Ovary (tissue), 9 donors: ENCODE measurements around the gene ARR3. TPM values are rescaled to one million over a fixed set of nuclear protein-coding genes. Genes with fewer than 3 reads are reported as not detected.

ENCODE experiments used
- DNase-seq, 5 donors: peaks; one replicate each; pipeline ENCODE4 v3.0.0-alpha.2; 2019 to 2020
- H3K27ac ChIP-seq, 2 donors: fragments of 200-600 bp; one replicate each; pipeline versions ENCODE4 v1.5.1 to v1.8.0; 2019 to 2022
- H3K27me3 ChIP-seq: fragments of 200-600 bp; one replicate; pipeline ENCODE4 v1.8.0; 2022
- H3K36me3 ChIP-seq: fragments of 200-600 bp; sonication (generic); one replicate; pipeline ENCODE4 v1.5.1; 2019
- H3K4me1 ChIP-seq: one replicate; pipeline ENCODE4 v1.8.1; 2013; ENCODE audit warnings: mild to moderate bottlenecking, moderate library complexity; ENCODE audit not compliant: insufficient read depth
- H3K4me3 ChIP-seq: fragments of 200-600 bp; sonication (generic); one replicate; pipeline ENCODE4 v1.5.1; 2017
- H3K9me3 ChIP-seq, 2 donors: fragments of 200-600 bp in 1 of 2; sonication (generic) in 1 of 2; one replicate each; pipeline versions ENCODE4 v1.5.1 to v1.8.1; 2013 to 2019; ENCODE audit warnings: mild to moderate bottlenecking in 1 of 2, moderate library complexity in 1 of 2
- CTCF ChIP-seq, 3 donors: fragments of 450-650 bp in 2 of 3; fragments of 200-600 bp in 1 of 3; IDR thresholded peaks; one replicate each; pipeline versions ENCODE4 v1.5.1 to v1.8.0; 2016 to 2022; ENCODE audit warnings: antibody characterized with exemption in 3 of 3, mild to moderate bottlenecking in 1 of 3
- EP300 ChIP-seq: sonication (generic); formaldehyde crosslinking; IDR thresholded peaks from one replicate; pipeline ENCODE4 v1.6.1; 2017; ENCODE audit warnings: antibody characterized with exemption
- POLR2A ChIP-seq: fragments of 450-650 bp; IDR thresholded peaks from one replicate; pipeline ENCODE4 v1.6.1; 2017; ENCODE audit warnings: antibody characterized with exemption, mild to moderate bottlenecking, moderate library complexity
- WGBS, 3 donors: extraction: QIAGEN DNeasy Blood & Tissue Kit in 1 of 3; methylation state at CpG; one replicate each; pipeline versions ENCODE4 v1.1.5 to v1.1.7; 2013 to 2017; 5-methylcytosine and 5-hydroxymethylcytosine counted together
- intact Hi-C, 4 donors: fragments of 100-400 bp; cut with DNase I; formaldehyde crosslinking; loops; one replicate each; pipeline versions ENCODE4 v1.11.0 to v1.15.1; 2022 to 2023
- polyA plus RNA-seq, 2 donors: library from polyadenylated mRNA; stranded (reverse); fragments of 200-250 nt in 1 of 2; fragments of 350-450 nt in 1 of 2; fragmentation: Illumina TruSeq in 1 of 2; extraction: RNeasy Lipid Tissue Mini Kit (QIAGEN cat#74804) in 1 of 2; gene quantifications; one replicate each; pipeline ENCODE4 v1.2.3, GENCODE V29; 2013 to 2014
- total RNA-seq, 7 donors: library from RNA; depleted of rRNA in 2 of 7; stranded (reverse); fragments of >200 nt in 2 of 7; fragmentation: NEBNext Ultra II Directional in 3 of 7; extraction: Animal tissue kit (Norgen Biotek cat#: 25700) in 3 of 7; gene quantifications; one replicate each; pipeline versions ENCODE4 v1.1.0 to v1.2.4, GENCODE V29; 2016 to 2023
- donor health status: DM: no; HTN: no; CAD: no; lungs with moderate emphysema.
- donor health status: DM: no; HTN: no; CAD: no.
- donor health status: Bipolar disorder and iron deficiency.
- donor health status: DM: yes; HTN: yes; CAD: no.
- donor health status: DM: no; HTN: no; CAD: no.
- donor health status: DM: yes; HTN: yes; CAD: no.

The ARR3 gene
- total and polyA plus RNA-seq, 9 donors: not detected

- TF ChIP-seq CTCF (IDR thresholded peaks at IDR 0.05) (no peak), EP300 (no peak), POLR2A (no peak)
- WGBS, 3 donors: 89 to 94% (median 91%) methylated on average over 21 of the region's 21 CpGs
- peaks cover 0 to 3% of the 10 kb centered on the region in 2 donors for H3K9me3 ChIP-seq
- no peak for DNase-seq
- no peaks in the 10 kb centered on the region for H3K27me3 ChIP-seq
- H3K4me3 ChIP-seq: no peak within 1 kb of the TSS
- H3K27ac ChIP-seq: no peak within 1 kb of the TSS
- intact Hi-C loops: no loop called here
- no peaks in the 10 kb centered on the region for H3K4me1 ChIP-seq
- H3K36me3 ChIP-seq: no peaks in the 10 kb centered on the region
Observed at GRCh38 chrX:70281951-70282350, 13.8 kb downstream of the ARR3 start, which contains the start of gene RAB41. RAB41 (plus strand) TSS chrX:70282172; CDS start chrX:70282218, 46 bp downstream.

DNA sequence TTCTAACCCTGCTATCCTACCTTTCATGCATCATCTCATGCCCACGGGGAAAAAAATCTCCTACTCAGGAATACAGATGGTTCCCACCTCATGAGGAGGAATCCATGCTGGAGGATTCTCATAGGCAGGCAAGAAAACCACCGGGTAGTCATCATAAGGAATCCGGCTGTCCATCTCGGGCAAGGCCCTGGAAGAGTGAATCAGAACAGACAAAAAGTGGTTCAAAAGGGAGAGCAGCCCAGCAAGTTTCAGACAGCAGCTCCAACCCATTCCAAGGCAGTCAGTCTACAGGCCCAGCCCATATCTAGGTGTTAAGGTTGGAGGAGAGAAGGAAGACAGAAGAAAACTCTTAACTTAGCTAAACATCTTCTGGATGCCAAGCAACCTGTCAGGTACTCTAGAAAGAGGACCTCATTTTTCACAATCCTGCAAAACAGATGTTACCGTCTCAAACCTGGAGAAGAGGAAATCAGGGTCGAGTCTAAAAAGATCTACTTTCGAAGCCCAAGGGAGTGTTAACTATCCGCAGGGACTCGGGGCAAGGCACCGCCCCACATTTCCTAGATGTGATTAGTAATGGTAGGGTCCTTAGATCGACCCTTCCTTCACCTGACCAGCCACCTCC lies 21.1 kb downstream of the ARR3 start:
- Histone ChIP-seq H3K4me1 (no peaks in the 10 kb centered on the region), H3K27me3 (no peaks in the 10 kb centered on the region), H3K27ac (peak overlapping the region; percentile 20 to 60), H3K36me3 (no peaks in the 10 kb centered on the region), H3K4me3 (peak overlapping the region; percentile 47), H3K9me3 (no peaks in the 10 kb centered on the region)
- no peak for TF ChIP-seq POLR2A
- TF ChIP-seq EP300: no peak
- TF ChIP-seq CTCF (IDR thresholded peaks at IDR 0.05): no peak
- WGBS, 3 donors: 41 to 59% (median 47%) methylated on average over 11 of the region's 11 CpGs
- intact Hi-C loops: no loop called here
- no peak for DNase-seq

DNA sequence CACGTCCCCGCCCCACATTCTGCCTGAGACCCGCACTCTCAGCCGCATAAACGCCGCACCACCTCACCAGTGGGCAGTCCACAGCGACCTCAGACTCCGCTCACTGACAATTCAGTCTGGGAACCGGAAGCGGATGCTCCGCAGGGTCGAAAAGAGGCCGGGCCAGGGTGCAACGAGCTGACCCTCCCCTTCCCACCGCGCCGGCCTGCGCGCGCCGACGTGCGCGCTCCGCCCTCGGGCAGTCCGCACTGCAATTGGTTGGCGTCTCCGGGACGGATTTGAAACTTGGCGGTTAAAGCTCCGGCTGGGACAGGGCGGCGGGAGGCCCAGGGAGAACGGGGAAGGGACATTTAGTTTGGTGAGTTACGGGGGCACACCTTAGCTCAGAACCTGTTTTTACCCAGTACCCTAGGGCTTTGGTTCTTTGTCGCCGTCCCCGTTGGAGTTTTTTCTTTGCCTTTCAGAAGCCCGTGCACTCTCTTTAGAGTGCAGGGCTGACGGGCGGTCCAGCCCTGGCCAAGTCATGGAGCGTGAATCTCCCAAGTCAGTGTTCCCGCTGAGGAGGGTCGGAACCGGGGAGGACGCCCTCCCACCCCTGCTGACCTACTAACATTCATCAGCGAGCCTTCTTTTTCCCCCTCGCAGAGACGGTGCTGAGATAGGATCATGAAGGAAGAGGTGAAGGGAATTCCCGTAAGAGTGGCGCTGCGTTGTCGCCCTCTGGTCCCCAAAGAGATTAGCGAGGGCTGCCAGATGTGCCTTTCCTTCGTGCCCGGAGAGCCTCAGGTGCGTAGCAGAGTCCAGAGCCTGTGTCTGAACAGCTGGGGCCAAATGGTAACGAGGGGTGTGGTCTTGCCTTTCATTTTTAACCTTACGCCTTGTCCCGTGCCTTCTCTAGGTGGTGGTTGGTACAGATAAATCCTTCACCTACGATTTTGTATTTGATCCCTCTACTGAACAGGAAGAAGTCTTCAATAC lies 21.9 kb downstream of the ARR3 start, which contains the start of the genes KIF4A and PDZD11:
Gene KIF4A, plus strand, starts transcription at position 312 of the 978 bp plus-strand sequence. Its CDS starts 355 bp downstream, at position 667.
Gene PDZD11, minus strand, starts transcription at position 135 of the 978 bp plus-strand sequence. CDS start 586 bp downstream, outside the sequence.
- H3K4me3 ChIP-seq: peak within 1 kb of the TSS; percentile 47
- H3K4me1 ChIP-seq: no peaks in the 10 kb centered on the region
- H3K9me3 ChIP-seq: no peaks in the 10 kb centered on the region
- peak within 1 kb of the TSS; percentile 20 to 60 for H3K27ac ChIP-seq
- H3K27me3 ChIP-seq: no peaks in the 10 kb centered on the region
- 24 to 38% (median 32%) methylated on average over 62 of the region's 62 CpGs for WGBS, 3 donors
- no peaks in the 10 kb centered on the region for H3K36me3 ChIP-seq
- intact Hi-C loops: no loop called here
- no peak for TF ChIP-seq EP300
- DNase-seq: peak; percentile 68 to 83 (median 70)

DNA sequence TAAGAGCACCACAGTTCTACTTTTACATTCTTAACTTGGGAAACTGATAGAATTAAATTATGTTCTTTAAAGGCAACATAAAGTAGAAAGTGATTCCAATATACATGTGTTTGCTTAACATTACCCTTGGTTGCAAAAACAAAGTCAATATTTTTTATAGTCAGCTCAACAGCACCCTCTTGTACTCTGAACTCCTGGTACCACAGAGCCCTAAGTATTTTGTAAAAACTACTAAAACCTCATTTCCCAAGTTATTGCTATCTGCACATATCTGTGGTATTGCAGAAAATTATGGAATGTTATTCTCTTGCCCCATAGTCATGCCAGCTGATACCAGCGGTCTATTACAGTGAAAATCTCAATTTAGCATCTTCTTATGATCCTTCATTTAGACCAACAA lies 24.7 kb downstream of the ARR3 start:
- no peaks in the 10 kb centered on the region for H3K9me3 ChIP-seq
- 0% methylated on average over 1 of the region's 1 CpG for whole genome bisulfite sequencing, 3 donors
- no peaks in the 10 kb centered on the region for H3K4me1 ChIP-seq
- H3K4me3 ChIP-seq: no peak overlapping the region
- intact Hi-C loops: no loop called here
- TF ChIP-seq CTCF (IDR thresholded peaks at IDR 0.05) (no peak), EP300 (no peak), POLR2A (no peak)
- no peak overlapping the region for H3K27ac ChIP-seq
- no peaks in the 10 kb centered on the region for H3K27me3 ChIP-seq
- no peaks in the 10 kb centered on the region for H3K36me3 ChIP-seq
- DNase-seq: no peak
